Endothelial cell of umbilical vein (primary cell): ENCODE data around the gene FRMD4A.

Source experiments
- EZH2 ChIP-seq: IDR thresholded peaks from 2 replicates; pipeline ENCODE4 v1.6.1; 2012; ENCODE audit warnings: borderline replicate concordance, low read depth, mild to moderate bottlenecking, moderate library complexity, low read length, inconsistent platforms; ENCODE audit not compliant: severe bottlenecking
- POLR2A ChIP-seq: IDR thresholded peaks from 2 replicates; pipeline ENCODE4 v1.6.1; 2012; ENCODE audit warnings: low read depth, mild to moderate bottlenecking, control low read depth, low read length
- TF ChIP-seq, protein P1 (sequence below): IDR thresholded peaks from 2 replicates; pipeline ENCODE4 v1.6.1; 2011; ENCODE audit not compliant: insufficient read depth, insufficient read length
- TF ChIP-seq, protein P2 (sequence below), 2 donors: IDR thresholded peaks; 1 replicate in 1 of 2; 2 replicates in 1 of 2; pipeline ENCODE4 v1.5.1; 2011; ENCODE audit warnings: low read length in 2 of 2, mild to moderate bottlenecking in 2 of 2, moderate library complexity in 2 of 2, control low read depth in 1 of 2, inconsistent platforms in 1 of 2, low read depth in 1 of 2; ENCODE audit not compliant: insufficient read depth in 1 of 2; ENCODE audit errors: extremely low read depth in 1 of 2

DNA sequence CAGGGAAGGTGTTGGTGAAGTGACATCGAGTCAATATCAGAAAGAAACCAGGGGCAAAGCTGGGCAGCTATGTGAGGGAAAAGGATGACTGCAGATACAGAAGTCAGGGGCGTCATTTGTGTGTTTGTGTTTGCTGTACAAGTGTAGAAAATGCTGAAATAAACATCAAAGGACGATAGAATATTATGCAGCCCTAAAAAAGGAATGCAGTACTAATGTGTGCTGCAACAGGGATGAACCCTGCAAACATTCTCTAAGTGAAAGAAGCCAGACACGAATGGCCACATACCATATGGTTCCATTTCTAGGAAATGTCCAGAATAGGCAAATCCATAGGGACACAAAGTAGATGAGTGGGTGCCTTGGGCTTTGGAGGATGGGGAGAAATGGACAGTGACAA, 610.0 kb downstream of the FRMD4A start:
- TF ChIP-seq EZH2 (no peak), POLR2A (no peak)
- TF ChIP-seq, protein P1, sequence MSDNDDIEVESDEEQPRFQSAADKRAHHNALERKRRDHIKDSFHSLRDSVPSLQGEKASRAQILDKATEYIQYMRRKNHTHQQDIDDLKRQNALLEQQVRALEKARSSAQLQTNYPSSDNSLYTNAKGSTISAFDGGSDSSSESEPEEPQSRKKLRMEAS, result no peak
- TF ChIP-seq, protein P2, sequence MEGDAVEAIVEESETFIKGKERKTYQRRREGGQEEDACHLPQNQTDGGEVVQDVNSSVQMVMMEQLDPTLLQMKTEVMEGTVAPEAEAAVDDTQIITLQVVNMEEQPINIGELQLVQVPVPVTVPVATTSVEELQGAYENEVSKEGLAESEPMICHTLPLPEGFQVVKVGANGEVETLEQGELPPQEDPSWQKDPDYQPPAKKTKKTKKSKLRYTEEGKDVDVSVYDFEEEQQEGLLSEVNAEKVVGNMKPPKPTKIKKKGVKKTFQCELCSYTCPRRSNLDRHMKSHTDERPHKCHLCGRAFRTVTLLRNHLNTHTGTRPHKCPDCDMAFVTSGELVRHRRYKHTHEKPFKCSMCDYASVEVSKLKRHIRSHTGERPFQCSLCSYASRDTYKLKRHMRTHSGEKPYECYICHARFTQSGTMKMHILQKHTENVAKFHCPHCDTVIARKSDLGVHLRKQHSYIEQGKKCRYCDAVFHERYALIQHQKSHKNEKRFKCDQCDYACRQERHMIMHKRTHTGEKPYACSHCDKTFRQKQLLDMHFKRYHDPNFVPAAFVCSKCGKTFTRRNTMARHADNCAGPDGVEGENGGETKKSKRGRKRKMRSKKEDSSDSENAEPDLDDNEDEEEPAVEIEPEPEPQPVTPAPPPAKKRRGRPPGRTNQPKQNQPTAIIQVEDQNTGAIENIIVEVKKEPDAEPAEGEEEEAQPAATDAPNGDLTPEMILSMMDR (IDR thresholded peaks at IDR 0.05; ENCODE audit: extremely low read depth in 1 of 2, insufficient read depth in 1 of 2, low read depth in 1 of 2, low read length in 2 of 2), result no peak
